Psoas muscle (tissue), 8 donors: ENCODE results near the gene TMEM147. TPM values are rescaled to one million over a fixed set of nuclear protein-coding genes. Genes with fewer than 3 reads are reported as not detected.

Source experiments
- ATAC-seq, 4 donors: fragments of 200-7000 bp; cut with Tn5 transposase; one replicate each; pipeline ENCODE4 v1.9.1; 2020; ENCODE audit warnings: moderate library complexity in 3 of 4, mild to moderate bottlenecking in 2 of 4
- DNase-seq, 2 donors: peaks; one replicate each; pipeline ENCODE4 v3.0.0-alpha.2; 2020
- H3K27ac ChIP-seq: fragments of 200-600 bp; one replicate; pipeline ENCODE4 v1.8.0; 2022
- H3K27me3 ChIP-seq, 3 donors: fragments of 200-600 bp in 1 of 3; one replicate each; pipeline versions ENCODE4 v1.6.1 to v1.8.0; 2013 to 2022; ENCODE audit warnings: low read length in 2 of 3, mild to moderate bottlenecking in 2 of 3, moderate library complexity in 1 of 3; ENCODE audit not compliant: insufficient read depth in 3 of 3
- H3K36me3 ChIP-seq, 2 donors: fragments of 200-600 bp in 1 of 2; one replicate each; pipeline versions ENCODE4 v1.6.1 to v1.8.0; 2013 to 2022; ENCODE audit warnings: low read depth in 1 of 2, mild to moderate bottlenecking in 1 of 2, moderate library complexity in 1 of 2; ENCODE audit not compliant: insufficient read depth in 1 of 2
- H3K4me1 ChIP-seq: fragments of 200-600 bp; one replicate; pipeline ENCODE4 v1.8.0; 2022
- H3K4me3 ChIP-seq: fragments of 200-600 bp; one replicate; pipeline ENCODE4 v1.8.0; 2022; ENCODE audit warnings: mild to moderate bottlenecking
- H3K9me3 ChIP-seq: fragments of 200-600 bp; one replicate; pipeline ENCODE4 v1.8.0; 2022
- CTCF ChIP-seq: fragments of 200-600 bp; IDR thresholded peaks from one replicate; pipeline ENCODE4 v1.8.0; 2022; ENCODE audit warnings: antibody characterized with exemption
- WGBS, 3 donors: extraction: QIAGEN DNeasy Blood & Tissue Kit; methylation state at CpG; one replicate each; pipeline versions ENCODE4 v1.1.6 to v1.1.7; 2013; 5-methylcytosine and 5-hydroxymethylcytosine counted together
- intact Hi-C, 2 donors: fragments of 100-400 bp; cut with DNase I; formaldehyde crosslinking; loops; one replicate each; pipeline versions ENCODE4 v1.11.0 to v1.14.2; 2022
- polyA plus RNA-seq, 3 donors: library from polyadenylated mRNA; stranded (reverse); fragments of 200-250 nt; gene quantifications; one replicate each; pipeline ENCODE4 v1.2.3, GENCODE V29; 2013
- total RNA-seq, 4 donors: library from RNA; stranded (reverse); fragmentation: NEBNext Ultra II Directional in 2 of 4; extraction: Animal tissue kit (Norgen Biotek cat#: 25700) in 2 of 4; gene quantifications; one replicate each; pipeline versions ENCODE4 v1.2.1 to v1.2.4, GENCODE V29; 2021 to 2023
- donor health status: healthy with polysubstance abuse.
- donor health status: DM: no; HTN: no; CAD: no; lungs with moderate emphysema.
- donor health status: Bipolar disorder and iron deficiency.
- donor health status: healthy.
- donor health status: DM: yes; HTN: yes; CAD: no.
- donor health status: DM: no; HTN: no; CAD: no.
- donor health status: DM: no; HTN: no; CAD: no.
- donor health status: DM: yes; HTN: yes; CAD: no.

Gene TMEM147
- total and polyA plus RNA-seq, 7 donors: 77.1 to 245 (median 103) TPM

GRCh38 chr19:35529241-35530218 is 15.9 kb upstream of the TMEM147 start:
- no peak for ATAC-seq
- TF ChIP-seq CTCF: no peak
- H3K4me3 ChIP-seq: no peak overlapping the region
- intact Hi-C loops: no loop called here
- DNase-seq: no peak
- no peak overlapping the region for H3K27ac ChIP-seq
- H3K4me1 ChIP-seq: no peaks in the 10 kb centered on the region
- no peaks in the 10 kb centered on the region for H3K9me3 ChIP-seq
- WGBS, 3 donors: 53 to 55% (median 54%) methylated on average over 18 to 19 of the region's 19 CpGs
- H3K36me3 ChIP-seq: no peaks in the 10 kb centered on the region
- H3K27me3 ChIP-seq: peaks cover 0 to 76% (median 11%) of the 10 kb centered on the region in 3 donors

DNA sequence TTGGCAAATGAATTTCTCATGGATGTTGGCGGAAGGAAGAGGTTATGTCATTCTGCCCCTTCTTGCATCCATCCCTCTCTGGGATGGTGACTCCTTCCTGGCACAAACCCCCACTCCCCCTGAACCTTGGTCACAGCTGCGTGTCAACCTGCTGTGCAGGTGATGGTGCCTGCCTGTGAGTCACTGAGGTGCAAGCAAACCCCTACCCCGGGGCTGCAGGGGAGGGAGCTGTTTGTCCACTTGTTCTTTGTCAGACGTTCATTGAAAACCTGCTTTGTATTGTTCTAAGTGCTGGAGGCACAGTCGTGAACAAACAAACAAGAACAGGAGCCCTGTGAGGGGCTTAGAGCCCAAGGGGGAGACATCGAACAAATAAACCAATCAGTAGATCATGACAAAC is 14.1 kb upstream of the TMEM147 start:
- no peak for DNase-seq
- intact Hi-C loops: no loop called here
- WGBS, 3 donors: 44 to 46% (median 46%) methylated on average over 6 of the region's 6 CpGs
- no peak for TF ChIP-seq CTCF
- Histone ChIP-seq H3K4me1 (no peaks in the 10 kb centered on the region), H3K27ac (no peak overlapping the region), H3K9me3 (no peaks in the 10 kb centered on the region), H3K27me3 (peaks cover 0 to 66% (median 11%) of the 10 kb centered on the region in 3 donors), H3K4me3 (no peak overlapping the region), H3K36me3 (no peaks in the 10 kb centered on the region)
- no peak for ATAC-seq

DNA sequence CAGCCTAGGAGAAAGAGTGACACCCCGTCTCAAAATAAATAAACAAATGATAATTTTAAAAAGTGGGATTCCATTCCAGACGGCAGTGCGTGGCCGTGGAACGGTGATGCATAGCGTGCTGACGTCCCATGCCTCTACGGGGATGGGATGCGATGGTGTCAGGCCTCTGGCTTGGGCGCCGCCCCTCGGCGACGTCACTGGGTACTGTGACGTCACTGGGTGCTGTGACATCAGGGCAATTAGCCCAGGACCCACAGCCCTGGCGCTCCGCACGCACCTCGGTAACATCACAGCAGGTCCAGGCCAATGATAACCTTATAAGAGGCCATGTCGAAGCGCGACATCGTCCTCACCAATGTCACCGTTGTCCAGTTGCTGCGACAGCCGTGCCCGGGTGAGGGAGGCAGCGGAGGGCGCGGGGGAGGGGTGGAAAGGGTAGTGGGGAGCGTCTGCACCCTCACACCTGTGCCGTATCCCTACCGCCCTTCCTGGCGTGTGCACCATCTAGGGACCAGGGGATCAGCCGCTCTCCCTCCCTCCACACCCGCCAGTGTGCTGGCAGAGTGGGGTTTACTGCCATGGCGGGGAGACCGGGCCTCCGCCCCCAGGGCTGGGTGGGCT is 12.1 kb upstream of the TMEM147 start, which contains the start of gene GAPDHS:
GAPDHS (plus strand) TSS at position 256 of the 621 bp plus-strand sequence; CDS start at position 328, 72 bp downstream.
- Histone ChIP-seq H3K9me3 (no peaks in the 10 kb centered on the region), H3K4me3 (no peak within 1 kb of the TSS), H3K4me1 (no peaks in the 10 kb centered on the region), H3K27ac (no peak within 1 kb of the TSS), H3K27me3 (peaks cover 0 to 58% (median 11%) of the 10 kb centered on the region in 3 donors), H3K36me3 (no peaks in the 10 kb centered on the region)
- DNase-seq (no peak), ATAC-seq (no peak)
- WGBS, 3 donors: 28 to 39% (median 32%) methylated on average over 31 to 39 of the region's 39 CpGs
- TF ChIP-seq CTCF: no peak
- intact Hi-C loops: no loop called here

DNA sequence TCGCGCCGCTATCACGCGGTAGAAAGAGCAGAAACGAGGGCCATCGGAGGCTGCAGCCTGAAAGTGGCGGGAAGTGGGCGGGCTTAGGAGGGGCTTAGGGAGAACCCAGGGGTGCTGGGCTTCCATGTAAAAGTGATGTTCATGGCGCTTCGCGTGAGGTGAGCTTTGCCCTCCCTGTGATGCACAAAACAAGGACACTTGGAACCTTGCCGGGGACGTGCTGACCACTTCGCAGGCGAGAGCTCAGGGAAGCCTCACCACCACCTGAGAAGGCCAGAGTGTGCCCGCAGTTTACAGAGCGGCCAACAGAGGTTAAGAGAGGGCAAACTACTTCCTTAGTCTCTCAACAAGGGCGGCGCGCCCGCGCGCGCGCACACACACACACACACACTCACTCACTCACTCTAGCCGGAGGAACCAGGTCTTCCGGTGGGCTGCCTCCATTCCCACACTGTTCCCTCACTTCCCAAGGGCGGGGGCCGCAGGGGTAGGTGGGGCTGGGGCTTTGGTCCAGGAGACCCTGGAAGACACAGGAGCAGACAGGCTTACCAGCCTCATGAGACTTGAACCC is 11.5 kb upstream of the TMEM147 start:
- intact Hi-C loops: no loop called here
- peak in 1 of 2 donors; percentile 64 for DNase-seq
- H3K4me3 ChIP-seq: no peak overlapping the region
- no peaks in the 10 kb centered on the region for H3K4me1 ChIP-seq
- H3K27ac ChIP-seq: no peak overlapping the region
- H3K36me3 ChIP-seq: no peaks in the 10 kb centered on the region
- TF ChIP-seq CTCF: no peak
- peaks cover 0 to 52% (median 11%) of the 10 kb centered on the region in 3 donors for H3K27me3 ChIP-seq
- 2 to 4% (median 4%) methylated on average over 29 to 30 of the region's 30 CpGs for WGBS, 3 donors
- ATAC-seq: peak in 1 of 4 donors; percentile 32
- H3K9me3 ChIP-seq: no peaks in the 10 kb centered on the region
